ENCODE measurements around the gene KBTBD12.

The KBTBD12 gene

GRCh38 chr3:128021768-128022372, 106.8 kb downstream of the KBTBD12 start:
- no peak for DNase-seq (ENCODE audit: low spot score)

- DNase-seq (ENCODE audit: low spot score), result no peak
Observed at GRCh38 chr3:128033102-128033501, 118.1 kb downstream of the KBTBD12 start.

- DNase-seq (ENCODE audit: low spot score), result no peak
Observed at GRCh38 chr3:128036119-128036518, 121.1 kb downstream of the KBTBD12 start.
